GM12878 (cell line): ENCODE data around the gene CTSD. TPM values are rescaled to one million over a fixed set of nuclear protein-coding genes. Genes with fewer than 3 reads are reported as not detected.

ENCODE experiments used
- BCLAF1 ChIP-seq: fragments of 450-650 bp; IDR thresholded peaks from 2 replicates; pipeline ENCODE4 v1.6.1; 2017; ENCODE audit warnings: antibody characterized with exemption, mild to moderate bottlenecking, moderate library complexity
- EED ChIP-seq: sonication (generic); IDR thresholded peaks from 2 replicates; pipeline ENCODE4 v1.6.1; 2016; ENCODE audit warnings: antibody characterized with exemption, low read depth
- NBN ChIP-seq: fragments of 450-650 bp; IDR thresholded peaks from 2 replicates; pipeline ENCODE4 v1.6.1; 2016
- NR2F1 ChIP-seq: fragments of 450-650 bp; conservative IDR thresholded peaks from 2 replicates; pipeline ENCODE4 v1.6.1; 2017; ENCODE audit warnings: mild to moderate bottlenecking
- POLR2AphosphoS2 ChIP-seq: IDR thresholded peaks from 2 replicates; pipeline ENCODE4 v1.6.1; 2011; ENCODE audit warnings: low read depth, mild to moderate bottlenecking, low read length, improper control_type of control experiment, moderate library complexity
- TARDBP ChIP-seq: IDR thresholded peaks from 2 replicates; pipeline ENCODE4 v1.6.1; 2016; ENCODE audit warnings: borderline replicate concordance
- ZNF687 ChIP-seq: fragments of 450-650 bp; IDR thresholded peaks from 2 replicates; pipeline ENCODE4 v1.6.1; 2017; ENCODE audit warnings: mild to moderate bottlenecking, moderate library complexity
- polyA plus RNA-seq, 11 experiments: library from polyadenylated mRNA; depleted of rRNA in 4 of 11; unstranded in 6 of 11; stranded (reverse) in 5 of 11; fragments of >200 nt; fragmentation: Nextera tagmentation in 4 of 11; fragmentation: Illumina TruSeq in 1 of 11; extraction: Ambion mirVana in 4 of 11; extraction: Trizol in 1 of 11; gene quantifications; 1 replicate in 1 of 11; 2 replicates in 10 of 11; pipeline versions ENCODE4 v1.2.1 to v1.2.3, GENCODE V29; 2011 to 2016; ENCODE audit warnings: inconsistent platforms in 2 of 11, missing spikeins in 2 of 11, low read depth in 1 of 11
- total RNA-seq, 4 experiments: library from RNA; depleted of rRNA in 3 of 4; stranded (reverse); fragments of >200 nt in 3 of 4; fragmentation: Illumina TruSeq in 1 of 4; extraction: Trizol in 1 of 4; gene quantifications; 2 replicates each; pipeline versions ENCODE4 v1.2.1 to v1.2.3, GENCODE V29; 2013 to 2021
- TF ChIP-seq, protein P1 (sequence below): IDR thresholded peaks from 2 replicates; pipeline ENCODE4 v1.6.1; 2011; ENCODE audit warnings: low read depth, mild to moderate bottlenecking, low read length, moderate library complexity, borderline replicate concordance; ENCODE audit errors: extremely low read depth
- TF ChIP-seq, protein P2 (sequence below): fragments of 150-350 bp; IDR thresholded peaks from 2 replicates; pipeline ENCODE4 v1.6.1; 2016; ENCODE audit warnings: low read depth, low read length

CTSD gene
- total and polyA plus RNA-seq, 10 of the 15 experiments (the other 5 are each of a cell fraction or from before 2014, with no cell fraction given): 0.42 to 54.6 (median 25.0) TPM

DNA sequence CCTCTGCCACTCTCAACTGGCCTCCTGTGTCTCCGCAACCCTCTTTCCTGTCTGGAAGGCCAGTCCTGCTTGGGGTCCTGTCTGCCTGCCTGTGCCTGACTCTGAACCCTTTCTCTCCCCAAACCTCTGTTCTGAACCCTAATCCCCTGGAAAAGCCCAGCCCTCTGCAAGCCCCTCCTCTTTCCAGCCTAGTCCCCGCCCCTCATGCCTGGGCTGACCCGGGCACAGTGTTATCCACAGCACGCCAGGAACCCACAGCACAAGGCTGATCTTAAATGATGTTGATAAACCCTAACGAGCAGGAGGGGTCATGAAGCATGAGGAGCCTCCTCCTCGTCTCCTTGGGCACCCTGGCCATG is 13.3 kb downstream of the CTSD start, which contains the start of gene IFITM10 (continued):
- TF ChIP-seq ZNF687 (no peak), NR2F1 (no peak), BCLAF1 (no peak), TARDBP (no peak), POLR2AphosphoS2 (no peak), NBN (no peak), EED (no peak)
- TF ChIP-seq, protein P1, sequence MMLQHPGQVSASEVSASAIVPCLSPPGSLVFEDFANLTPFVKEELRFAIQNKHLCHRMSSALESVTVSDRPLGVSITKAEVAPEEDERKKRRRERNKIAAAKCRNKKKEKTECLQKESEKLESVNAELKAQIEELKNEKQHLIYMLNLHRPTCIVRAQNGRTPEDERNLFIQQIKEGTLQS: no peak
- TF ChIP-seq, protein P2, sequence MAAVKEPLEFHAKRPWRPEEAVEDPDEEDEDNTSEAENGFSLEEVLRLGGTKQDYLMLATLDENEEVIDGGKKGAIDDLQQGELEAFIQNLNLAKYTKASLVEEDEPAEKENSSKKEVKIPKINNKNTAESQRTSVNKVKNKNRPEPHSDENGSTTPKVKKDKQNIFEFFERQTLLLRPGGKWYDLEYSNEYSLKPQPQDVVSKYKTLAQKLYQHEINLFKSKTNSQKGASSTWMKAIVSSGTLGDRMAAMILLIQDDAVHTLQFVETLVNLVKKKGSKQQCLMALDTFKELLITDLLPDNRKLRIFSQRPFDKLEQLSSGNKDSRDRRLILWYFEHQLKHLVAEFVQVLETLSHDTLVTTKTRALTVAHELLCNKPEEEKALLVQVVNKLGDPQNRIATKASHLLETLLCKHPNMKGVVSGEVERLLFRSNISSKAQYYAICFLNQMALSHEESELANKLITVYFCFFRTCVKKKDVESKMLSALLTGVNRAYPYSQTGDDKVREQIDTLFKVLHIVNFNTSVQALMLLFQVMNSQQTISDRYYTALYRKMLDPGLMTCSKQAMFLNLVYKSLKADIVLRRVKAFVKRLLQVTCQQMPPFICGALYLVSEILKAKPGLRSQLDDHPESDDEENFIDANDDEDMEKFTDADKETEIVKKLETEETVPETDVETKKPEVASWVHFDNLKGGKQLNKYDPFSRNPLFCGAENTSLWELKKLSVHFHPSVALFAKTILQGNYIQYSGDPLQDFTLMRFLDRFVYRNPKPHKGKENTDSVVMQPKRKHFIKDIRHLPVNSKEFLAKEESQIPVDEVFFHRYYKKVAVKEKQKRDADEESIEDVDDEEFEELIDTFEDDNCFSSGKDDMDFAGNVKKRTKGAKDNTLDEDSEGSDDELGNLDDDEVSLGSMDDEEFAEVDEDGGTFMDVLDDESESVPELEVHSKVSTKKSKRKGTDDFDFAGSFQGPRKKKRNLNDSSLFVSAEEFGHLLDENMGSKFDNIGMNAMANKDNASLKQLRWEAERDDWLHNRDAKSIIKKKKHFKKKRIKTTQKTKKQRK: no peak
